ENCODE results near the gene SERPINF2.

- TF ChIP-seq CTCF (IDR thresholded peaks at IDR 0.05) (no peak), POLR2A (IDR thresholded peaks at IDR 0.05) (no peak)
Observed at GRCh38 chr17:1745513-1746020, 2.9 kb downstream of the SERPINF2 start.
